Vagina (tissue), 2 donors: Measurements from ENCODE around the gene MBIP.

ENCODE experiments used
- CTCF ChIP-seq, 3 experiments: fragments of 450-650 bp in 2 of 3; fragments of 200-600 bp in 1 of 3; sonication (generic) in 1 of 3; IDR thresholded peaks; one replicate each; pipeline ENCODE4 v1.5.1; 2017 to 2019; ENCODE audit warnings: antibody characterized with exemption in 3 of 3, mild to moderate bottlenecking in 2 of 3, moderate library complexity in 2 of 3
- POLR2A ChIP-seq, 2 donors: fragments of 450-650 bp; IDR thresholded peaks; one replicate each; pipeline ENCODE4 v1.6.1; 2017; ENCODE audit warnings: antibody characterized with exemption in 2 of 2, mild to moderate bottlenecking in 2 of 2, moderate library complexity in 2 of 2

- TF ChIP-seq POLR2A (IDR thresholded peaks at IDR 0.05) = no peak
- no peak for TF ChIP-seq CTCF (IDR thresholded peaks at IDR 0.05)
Measured at GRCh38 chr14:36279306-36280190, 40.9 kb downstream of the MBIP start.
